Measurements from ENCODE around the gene TBCCD1. TPM values are rescaled to one million over a fixed set of nuclear protein-coding genes. Genes with fewer than 3 reads are reported as not detected.
"Not testable (repeated sequence)": the region's sequence is repeated elsewhere in the genome, so short reads cannot be mapped to it uniquely, and the experiment has no call there.

Gene TBCCD1
- total RNA-seq, 1 donor from 2014 or later, result 15.4 TPM

DNA sequence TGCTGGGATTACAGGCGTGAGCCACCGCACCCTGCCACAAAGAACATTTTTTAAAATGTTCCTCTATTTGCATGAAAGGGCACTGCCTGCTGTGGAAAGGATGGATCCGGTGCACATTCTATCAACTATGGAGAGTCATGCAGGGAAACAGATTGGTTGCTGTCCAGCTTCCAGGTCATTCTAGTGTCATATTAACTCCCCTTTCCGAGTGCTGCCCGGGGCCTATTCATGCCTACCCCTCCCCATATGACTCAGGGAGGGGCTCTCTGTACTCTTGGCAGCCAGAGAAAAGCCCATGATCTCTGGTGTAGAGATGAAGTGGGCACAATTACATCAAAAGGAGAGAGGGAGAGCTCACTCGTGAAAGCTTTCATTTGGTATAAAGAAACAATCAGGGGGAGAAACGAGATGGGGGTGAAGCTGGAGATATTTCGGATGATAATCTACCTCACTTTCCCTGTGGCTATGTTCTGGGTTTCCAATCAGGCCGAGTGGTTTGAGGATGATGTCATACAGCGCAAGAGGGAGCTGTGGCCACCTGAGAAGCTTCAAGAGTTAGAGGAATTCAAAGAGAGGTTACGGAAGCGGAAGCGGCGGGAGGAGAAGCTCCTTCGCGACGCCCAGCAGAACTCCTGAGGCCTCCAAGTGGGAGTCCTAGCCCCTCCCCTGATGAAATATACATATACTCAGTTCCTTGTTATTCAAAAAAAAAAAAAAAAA, 29.6 kb upstream of the TBCCD1 start:
- DNase-seq, result no peak

DNA sequence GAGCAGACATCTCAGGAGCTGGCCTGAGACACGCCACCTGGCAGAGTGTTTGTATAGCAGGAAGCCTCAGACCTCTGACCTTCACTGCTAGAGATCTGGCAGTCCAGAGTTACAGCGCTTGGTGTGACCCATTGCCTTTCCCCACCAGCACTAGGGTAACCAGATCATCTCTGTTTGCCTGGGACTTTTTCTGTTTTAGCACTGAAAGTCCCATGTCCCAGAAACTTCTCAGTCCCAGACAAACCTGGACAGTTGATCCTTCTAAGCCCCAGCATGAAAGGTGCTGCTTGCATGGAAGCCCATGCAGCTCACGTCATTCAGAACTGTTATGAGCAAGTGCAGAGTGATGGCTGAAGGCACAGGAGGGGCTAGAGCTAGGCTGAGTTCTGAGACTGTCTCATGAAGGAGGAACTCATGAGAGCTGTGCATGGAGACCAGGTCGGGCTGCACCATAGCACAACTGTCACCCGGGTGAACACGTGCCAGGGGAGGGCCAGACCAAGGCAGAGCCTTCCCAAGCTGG, 27.5 kb upstream of the TBCCD1 start:
- no peak for DNase-seq

DNA sequence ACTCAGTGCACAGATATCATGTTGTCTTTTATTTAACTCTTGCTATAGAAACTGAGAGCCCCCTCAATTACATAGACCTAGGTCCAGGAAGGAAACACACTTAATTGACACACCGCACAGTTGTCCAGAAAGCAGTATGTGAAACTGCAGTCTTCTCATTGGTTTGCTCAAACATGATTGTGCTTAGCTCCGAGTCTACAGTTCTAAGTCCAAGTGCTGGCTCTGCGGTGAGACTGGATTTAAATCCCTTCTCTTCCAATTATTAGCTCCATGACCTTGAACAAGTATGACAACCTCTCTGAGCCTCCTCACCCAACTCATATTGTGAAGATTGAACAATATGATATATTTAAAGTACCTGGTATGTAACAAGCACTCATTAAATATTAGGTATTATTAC, 26.7 kb upstream of the TBCCD1 start:
- DNase-seq, result no peak

DNA sequence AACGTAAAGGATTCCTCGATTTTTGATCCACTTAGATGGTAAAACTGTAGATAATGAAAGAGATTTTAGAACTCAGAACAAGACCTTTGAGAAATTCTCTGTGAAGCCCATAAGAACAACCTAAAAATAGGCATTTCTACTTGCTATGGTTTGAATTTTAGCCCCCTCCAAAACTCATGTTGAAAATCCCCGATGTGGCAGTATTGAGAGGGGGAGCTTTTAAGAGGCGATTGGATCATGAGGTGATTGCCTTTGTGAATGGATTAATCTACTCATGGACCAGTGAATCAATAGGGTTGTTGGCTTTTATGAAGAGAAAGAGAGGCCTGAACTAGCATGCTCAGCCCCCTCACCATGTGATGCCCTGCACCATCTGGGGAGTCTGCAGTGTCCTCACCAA, 25.5 kb upstream of the TBCCD1 start:
- DNase-seq, result no peak

DNA sequence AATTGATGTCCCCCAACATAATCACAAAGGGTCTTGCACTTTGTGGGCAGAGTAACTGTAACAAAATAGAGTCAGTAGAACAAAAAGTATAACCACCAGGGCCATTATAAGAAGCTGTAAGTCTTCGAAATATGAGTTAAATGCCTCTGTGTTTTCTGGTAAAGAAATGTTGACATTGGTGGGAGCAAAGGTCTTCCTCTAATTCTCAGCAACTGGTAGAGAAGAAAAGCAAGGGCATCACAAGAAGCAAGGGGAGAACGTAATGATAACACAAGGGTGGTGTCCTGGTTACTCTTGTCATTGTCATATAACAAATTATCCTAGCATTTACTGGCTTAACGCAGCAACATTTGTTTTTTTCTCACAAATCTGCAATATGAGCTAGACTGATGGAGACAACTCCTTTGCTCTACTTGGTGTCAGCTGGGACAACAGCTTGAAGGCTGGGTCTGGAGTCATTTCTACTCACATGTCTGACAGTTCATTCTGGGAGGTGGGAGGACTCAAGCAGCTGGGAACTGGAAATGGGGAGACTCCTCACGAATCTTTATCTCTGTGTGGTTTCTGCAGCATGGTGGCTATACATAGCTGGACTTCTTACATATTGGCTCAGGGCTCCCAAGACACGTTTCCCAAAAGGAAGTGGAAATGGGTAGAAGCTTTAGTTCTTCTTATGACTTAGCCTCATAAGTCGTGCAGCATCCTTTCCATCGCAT, 23.6 kb upstream of the TBCCD1 start:
- no peak for DNase-seq

DNA sequence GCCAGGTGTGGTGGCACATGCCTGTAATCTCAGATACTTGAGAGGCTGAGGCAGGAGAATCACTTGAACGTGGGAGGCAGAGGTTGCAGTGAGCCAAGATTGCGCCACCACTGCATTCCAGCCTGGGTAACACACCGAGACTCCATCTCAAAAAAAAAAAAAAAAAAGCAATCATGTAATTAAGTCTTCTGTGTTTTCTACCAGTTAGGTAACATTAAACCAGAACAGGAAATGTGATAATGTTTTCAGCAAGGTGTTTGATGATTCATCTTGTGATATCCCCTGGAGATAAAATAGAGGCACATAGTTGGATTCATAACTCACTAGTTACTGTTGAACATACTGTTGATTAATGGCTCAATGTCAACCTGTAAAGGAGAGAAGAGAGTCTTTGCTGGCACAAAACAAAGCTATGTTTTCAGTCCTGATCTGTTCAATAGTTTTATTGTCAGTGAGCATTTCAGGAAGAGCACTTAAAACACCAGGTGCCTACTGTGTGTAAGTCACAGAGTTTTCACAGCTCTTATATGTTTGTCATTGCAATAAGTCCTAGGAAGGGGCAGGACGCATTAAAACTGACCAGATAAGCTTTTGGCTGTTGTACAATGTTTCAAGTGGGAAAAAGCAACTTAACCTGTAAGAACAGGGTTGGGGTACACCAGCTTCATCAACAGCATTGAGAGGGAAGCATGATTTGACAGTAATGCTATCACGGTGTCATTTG, 22.9 kb upstream of the TBCCD1 start:
- no peak for DNase-seq

DNA sequence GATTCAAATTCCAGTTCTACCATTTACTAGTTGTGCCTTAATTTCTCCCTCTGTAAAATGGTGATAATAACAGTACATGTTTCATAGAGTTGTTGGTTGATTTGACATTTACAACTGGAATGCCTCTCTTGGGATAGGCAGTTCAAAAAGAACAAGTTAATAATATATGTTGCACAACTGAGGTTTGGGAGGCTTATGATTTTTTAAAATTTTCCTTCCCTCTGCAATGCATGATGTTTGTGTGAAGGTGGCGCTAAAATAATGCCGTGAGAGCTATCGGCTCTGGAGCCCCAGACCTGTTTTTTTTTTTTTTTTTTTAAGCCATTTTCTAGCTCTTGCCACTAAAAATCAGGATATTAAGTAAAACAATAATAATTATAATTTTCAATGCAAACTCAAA, 22.0 kb upstream of the TBCCD1 start:
- DNase-seq, result no peak

DNA sequence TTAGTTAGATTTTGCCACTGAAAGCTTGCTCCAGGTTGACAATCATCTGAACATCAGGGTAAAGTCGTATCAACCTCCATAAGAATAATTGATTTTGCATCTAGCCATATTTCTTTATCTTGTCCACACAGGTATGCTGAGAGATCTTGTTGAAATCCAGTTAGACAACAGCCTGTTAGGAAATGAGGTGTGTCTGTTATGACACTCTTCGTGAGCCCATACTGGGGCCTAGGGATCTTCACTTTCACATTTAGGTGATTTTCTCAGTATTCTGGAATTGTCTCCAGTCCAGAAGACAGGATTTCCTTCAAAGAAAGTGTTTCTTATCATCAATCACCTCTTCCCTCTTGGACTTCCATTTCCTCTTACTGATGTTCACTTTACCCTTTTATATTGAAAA, 21.5 kb upstream of the TBCCD1 start:
- DNase-seq, result no peak

DNA sequence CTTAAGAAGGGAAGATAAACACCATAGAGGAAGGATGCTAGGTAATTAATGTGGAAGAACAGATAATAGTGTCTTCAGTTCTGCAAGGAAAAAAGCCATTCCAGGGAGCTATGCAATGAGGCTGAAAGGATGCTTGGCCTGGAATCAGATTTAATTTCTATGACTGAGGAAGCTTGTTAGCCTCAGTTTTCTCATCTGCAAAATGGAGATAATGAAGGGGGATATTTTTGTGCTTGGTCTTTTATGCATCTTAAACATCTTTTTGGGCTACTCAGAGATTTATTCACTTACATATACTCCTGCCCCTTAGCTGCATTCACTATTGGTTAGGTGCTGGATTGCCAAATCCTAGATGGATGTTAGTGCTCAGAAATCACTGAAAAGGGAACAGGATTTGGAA, 20.0 kb upstream of the TBCCD1 start:
- no peak for DNase-seq

DNA sequence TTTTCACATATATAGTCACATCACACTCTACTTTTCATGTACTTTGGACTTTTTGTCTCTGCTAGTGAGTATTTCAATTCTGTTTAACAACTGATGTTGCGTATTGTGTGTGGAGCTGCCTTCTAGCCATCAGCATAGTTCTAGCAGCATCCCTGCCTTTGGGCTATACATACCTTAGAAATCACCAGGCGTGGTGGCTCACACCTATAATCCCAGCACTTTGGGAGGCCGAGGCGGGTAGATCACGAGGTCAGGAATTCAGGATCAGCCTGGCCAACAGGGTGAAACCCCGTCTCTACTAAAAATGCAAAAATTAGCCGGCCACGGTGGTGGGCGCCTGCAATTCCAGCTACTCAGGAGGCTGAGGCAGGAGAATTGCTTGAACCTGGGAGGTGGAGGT, 19.1 kb upstream of the TBCCD1 start:
- not testable (repeated sequence) for DNase-seq

DNA sequence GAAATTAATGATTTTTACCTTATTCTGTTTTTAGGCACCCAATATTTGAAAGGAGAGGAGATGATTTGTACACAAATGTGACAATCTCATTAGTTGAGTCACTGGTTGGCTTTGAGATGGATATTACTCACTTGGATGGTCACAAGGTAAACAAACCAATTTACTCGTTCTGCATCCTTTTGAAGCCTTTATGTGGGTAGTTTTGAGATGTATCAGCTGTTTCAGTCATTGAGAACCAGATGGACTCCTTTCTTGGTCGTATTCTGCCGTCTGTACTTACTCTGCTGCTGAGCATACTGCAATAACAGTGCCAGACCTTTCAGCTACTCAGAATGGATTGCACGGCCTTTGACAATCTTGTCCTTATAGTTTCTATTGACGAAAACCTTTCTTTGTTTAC, 16.7 kb upstream of the TBCCD1 start:
- DNase-seq, result no peak

DNA sequence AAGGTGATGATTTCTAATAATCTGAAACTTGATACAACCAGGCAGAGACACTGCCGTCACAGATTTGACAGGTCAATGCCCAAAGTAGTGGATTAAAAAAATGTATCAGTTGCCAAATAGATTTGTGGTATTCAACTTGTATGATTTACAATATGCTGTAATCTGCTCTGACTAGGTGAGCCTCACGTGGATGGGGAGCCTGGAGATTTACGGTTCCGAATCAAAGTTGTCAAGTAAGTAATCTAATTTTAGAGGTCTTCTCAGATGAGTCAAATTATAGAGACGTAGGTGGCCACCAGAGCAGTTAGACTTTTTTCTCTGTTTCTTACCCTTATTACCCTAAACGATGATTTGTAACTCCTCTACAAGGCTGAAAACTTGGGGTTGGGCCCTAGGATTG, 15.4 kb upstream of the TBCCD1 start:
- no peak for DNase-seq

DNA sequence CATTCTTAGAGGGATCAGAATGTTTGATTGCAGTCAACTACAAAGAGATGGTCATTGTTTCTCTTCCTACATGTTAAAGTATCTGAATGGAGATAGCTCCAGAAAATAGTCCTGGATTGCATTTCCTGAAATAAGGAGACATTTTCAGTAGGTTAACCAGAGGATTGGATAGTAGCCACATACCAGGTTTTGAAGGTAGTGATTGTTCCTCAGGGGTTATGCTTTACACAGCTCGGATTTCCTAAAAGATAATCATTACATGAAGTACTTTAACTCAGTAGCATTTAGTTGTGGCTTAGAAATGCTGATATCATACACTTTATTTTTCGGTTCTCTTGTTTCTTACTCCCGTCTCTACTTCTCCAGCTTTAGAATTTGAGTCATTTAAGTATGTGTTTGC, 13.6 kb upstream of the TBCCD1 start:
- no peak for DNase-seq

DNA sequence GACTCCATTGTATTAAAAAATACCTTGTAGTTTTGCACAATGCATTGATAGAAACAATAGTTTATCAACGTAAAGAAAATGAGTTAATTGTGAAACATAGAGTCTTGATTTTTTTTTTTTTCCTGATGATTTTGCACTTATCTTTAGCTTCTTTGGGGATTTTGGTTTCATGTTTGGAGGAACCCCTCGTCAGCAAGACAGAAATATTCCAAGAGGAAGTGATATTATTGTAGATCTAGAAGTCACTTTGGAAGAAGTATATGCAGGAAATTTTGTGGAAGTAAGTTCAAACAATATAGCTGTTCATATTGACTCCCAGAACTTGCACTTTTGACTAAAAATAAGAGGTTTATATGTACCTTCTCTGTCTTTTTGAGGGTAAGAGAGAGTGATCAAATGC, 10.4 kb upstream of the TBCCD1 start:
- DNase-seq, result no peak

DNA sequence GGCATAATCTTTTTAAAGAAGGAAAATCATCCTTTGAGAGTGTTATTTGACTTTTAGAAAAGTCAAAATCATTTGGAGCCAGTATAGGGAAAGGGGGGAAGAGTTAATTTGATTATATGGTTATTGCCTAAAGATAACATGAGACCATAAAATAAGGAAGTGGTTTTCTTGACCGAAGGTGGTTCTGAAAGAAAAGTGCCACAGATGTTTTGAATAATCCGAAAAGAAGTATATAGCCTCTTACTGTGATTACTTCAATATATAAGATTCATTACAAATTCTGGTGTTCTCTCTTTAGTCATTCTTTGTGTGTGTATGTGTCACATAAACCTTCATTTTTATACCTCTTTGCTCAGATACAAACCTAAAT, 4.5 kb upstream of the TBCCD1 start:
- no peak for DNase-seq

DNA sequence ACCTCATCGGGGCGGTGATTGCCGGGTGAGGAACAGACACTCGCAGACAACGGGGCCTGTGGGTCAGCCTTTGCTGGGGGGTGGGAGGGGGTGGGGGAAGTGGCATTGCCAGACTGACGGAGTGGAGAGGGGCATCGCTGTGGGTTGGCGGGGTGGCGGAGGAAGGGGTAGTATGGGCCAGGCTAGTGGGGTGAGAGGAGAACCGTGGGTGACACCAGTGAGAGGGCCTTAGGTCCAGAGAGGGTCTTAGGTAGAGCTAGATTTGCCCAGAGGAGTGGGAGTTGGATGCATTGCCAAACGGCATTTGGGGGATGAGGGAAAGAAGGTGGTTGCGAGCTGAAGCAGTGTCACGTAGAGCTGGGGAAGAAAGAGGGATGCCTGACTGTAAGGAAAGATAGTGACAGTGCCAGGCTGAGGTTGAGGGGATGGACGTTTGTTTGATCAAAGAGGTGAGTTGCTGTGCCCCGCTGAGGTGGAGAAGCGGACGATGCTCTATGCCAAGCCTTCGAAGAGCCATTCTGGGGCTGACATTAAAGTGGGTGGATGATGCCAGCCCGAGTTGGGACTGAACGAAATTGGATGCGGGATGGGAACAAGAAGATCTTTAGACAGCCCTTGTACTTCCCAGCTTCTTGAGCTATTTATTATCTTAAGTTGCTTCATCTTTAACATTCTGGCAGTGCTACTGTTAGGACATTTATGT, 4.0 kb upstream of the TBCCD1 start:
- no peak for DNase-seq

DNA sequence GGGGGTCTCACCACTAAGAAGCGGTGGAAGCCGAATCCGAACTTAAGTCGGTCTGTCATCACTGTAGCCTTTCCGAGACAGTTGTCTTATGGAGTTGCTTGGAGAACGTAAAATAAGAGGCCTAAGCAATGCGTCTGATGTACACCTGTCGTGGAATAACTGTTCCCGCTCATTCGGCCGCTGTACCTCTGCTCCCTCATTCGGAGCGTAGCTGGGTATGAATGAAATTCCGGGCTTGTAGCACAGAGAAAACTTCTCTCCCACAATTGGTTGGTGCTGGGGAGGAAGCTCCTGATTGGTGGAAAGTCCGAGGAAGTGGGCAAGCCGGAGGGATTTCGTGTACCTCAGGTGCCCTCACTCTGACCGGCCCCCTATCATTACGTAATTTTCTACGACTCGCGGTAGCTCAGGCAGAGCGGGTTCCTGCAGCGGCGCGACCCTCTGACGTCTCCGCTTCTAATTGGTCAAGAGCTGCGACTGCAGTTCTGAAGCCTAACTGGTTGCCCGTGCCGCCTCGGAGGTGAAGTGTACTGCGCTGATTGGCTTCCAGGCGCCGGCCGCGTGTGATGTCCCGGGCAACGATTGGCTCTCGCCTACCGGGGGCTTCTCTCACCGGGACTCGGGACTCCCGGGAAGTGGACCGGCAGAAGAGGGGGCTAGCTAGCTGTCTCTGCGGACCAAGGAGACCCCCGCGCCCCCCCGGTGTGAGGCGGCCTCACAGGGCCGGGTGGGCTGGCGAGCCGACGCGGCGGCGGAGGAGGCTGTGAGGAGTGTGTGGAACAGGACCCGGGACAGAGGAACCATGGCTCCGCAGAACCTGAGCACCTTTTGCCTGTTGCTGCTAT, 3.2 kb upstream of the TBCCD1 start, which contains the start of gene DNAJB11:
Gene DNAJB11, plus strand, starts transcription at position 625 of the 845 bp plus-strand sequence. Its CDS starts 178 bp downstream, at position 803.
- DNase-seq, result peak; percentile 100

DNA sequence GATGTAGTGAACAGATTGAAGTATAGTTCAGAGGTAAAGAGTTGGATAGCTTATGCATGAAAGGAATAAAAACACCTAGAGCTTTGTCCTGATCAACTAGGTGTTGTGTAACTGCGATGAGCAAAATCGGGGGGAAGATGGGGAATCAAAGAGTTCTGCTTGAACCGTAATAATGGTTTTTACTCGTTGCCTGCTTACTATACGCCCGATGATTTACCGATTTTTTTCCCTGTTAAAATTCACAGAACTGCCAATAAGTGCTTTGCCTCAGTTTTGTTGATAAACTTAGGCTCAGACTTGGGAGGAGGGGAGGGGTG, 2.6 kb upstream of the TBCCD1 start:
- DNase-seq, result no peak

DNA sequence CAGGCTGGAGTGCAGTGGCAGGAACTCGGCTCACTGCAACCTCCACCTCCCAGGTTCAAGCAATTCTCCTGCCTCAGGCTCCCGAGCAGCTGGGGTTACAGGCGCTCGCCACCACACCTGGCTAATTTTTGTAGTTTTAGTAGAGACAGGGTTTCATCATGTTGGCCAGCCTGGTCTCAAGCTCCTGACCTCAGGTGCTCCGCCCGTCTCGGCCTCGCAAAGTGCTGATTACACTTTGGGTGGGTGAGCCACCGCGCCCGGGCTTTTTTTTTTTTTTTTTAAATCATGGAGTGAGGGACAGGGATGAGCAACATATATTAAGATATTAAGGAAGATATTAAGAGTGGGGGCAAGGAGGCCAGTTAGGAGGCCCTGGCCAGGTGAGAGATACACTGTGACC, 2.2 kb upstream of the TBCCD1 start:
- DNase-seq, result not testable (repeated sequence)

DNA sequence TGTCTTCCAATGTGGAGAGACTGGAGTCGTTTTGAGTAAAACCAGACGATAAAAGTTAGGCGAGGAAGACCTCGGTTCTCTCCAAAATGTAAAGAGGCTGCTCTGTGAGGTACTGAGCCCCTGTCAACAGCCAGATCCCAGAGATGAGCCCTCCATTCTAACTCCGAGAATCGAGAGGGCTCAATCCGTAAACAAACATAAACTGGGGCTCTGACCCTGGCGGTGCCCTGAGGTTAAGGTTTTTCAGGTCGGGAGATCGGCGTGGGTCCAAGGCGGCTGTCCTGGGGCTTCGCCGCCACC, 417 bp downstream of the TBCCD1 start:
- no peak for DNase-seq

DNA sequence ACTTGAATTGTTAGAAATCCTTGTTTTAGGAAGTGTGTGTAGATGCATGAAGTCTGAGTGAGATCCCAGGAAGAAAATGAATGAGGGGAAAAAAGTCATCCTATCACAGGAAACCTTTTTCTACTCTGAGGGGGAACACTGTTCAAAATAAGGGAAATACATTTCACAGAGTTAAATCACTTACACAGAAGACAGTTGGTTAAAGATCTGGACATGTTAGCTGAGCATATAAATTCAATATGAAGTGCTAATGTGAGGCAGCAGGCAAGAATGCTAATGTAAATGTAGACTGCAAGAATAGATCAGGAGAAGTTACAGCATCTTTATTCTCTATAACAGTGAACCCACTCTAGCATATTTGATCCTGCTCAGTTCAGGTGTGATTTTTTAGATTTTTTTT, 2.6 kb downstream of the TBCCD1 start:
- DNase-seq, result no peak
